AG04450 (cell line): ENCODE results near the gene GAPDHS. TPM values are rescaled to one million over a fixed set of nuclear protein-coding genes. Genes with fewer than 3 reads are reported as not detected.

Source experiments
- CTCF ChIA-PET: fragments of 300-600, 350-600 bp; formaldehyde crosslinking; extraction: SDS; loops from one replicate; lab custom pipeline; 2022; ENCODE audit warnings: antibody characterized with exemption, inconsistent platforms; lab: Charles Lee
- POLR2A ChIA-PET: fragments of 350-600 bp; formaldehyde crosslinking; extraction: SDS; loops from one replicate; lab custom pipeline; 2021; ENCODE audit warnings: antibody characterized with exemption, inconsistent platforms; lab: Yijun Ruan, JAX
- DNase-seq: peaks from one replicate; pipeline ENCODE4 v3.0.0-alpha.2; 2011; ENCODE audit warnings: low read depth, low spot score
- H3K27ac ChIP-seq: one replicate; pipeline ENCODE4 v1.5.1; 2012; ENCODE audit warnings: low read depth, low read length, control low read depth
- H3K27me3 ChIP-seq: one replicate; pipeline ENCODE4 v1.6.0; 2012; ENCODE audit warnings: low read length; ENCODE audit not compliant: control insufficient read depth, insufficient read depth
- H3K4me3 ChIP-seq: 2 replicates; pipeline ENCODE4 v1.5.1; 2011; ENCODE audit warnings: mild to moderate bottlenecking, low read depth, low read length, control low read depth
- H3K9me3 ChIP-seq: 2 replicates; pipeline ENCODE4 v1.5.1; 2012; ENCODE audit warnings: low read length; ENCODE audit not compliant: control insufficient read depth, insufficient read depth
- polyA plus RNA-seq: library from polyadenylated mRNA; depleted of rRNA; stranded (reverse); fragments of >200 nt; gene quantifications from 2 replicates; pipeline ENCODE4 v1.2.3, GENCODE V29; 2011
- TF ChIP-seq, protein P1 (sequence below): IDR thresholded peaks from 2 replicates; pipeline ENCODE4 v1.5.1; 2011; ENCODE audit warnings: low read depth, low read length, control low read depth, inconsistent platforms

The GAPDHS gene
- polyA plus RNA-seq, 1 experiment, result not detected

GRCh38 chr19:35512831-35513627, 20.2 kb upstream of the GAPDHS start:
- Histone ChIP-seq H3K27ac (no peak overlapping the region), H3K4me3 (no peak overlapping the region), H3K9me3 (peaks cover 3% of the 10 kb centered on the region; the same call in 1 of the 2 replicates), H3K27me3 (peaks cover 27% of the 10 kb centered on the region)
- no peak for DNase-seq
- TF ChIP-seq, protein P1, sequence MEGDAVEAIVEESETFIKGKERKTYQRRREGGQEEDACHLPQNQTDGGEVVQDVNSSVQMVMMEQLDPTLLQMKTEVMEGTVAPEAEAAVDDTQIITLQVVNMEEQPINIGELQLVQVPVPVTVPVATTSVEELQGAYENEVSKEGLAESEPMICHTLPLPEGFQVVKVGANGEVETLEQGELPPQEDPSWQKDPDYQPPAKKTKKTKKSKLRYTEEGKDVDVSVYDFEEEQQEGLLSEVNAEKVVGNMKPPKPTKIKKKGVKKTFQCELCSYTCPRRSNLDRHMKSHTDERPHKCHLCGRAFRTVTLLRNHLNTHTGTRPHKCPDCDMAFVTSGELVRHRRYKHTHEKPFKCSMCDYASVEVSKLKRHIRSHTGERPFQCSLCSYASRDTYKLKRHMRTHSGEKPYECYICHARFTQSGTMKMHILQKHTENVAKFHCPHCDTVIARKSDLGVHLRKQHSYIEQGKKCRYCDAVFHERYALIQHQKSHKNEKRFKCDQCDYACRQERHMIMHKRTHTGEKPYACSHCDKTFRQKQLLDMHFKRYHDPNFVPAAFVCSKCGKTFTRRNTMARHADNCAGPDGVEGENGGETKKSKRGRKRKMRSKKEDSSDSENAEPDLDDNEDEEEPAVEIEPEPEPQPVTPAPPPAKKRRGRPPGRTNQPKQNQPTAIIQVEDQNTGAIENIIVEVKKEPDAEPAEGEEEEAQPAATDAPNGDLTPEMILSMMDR, result no peak
- ChIA-PET CTCF (interaction anchor here (1.3 kb wide), 1 partner anchor 18 kb away, joined by 4 read pairs; no protein-coding TSS in a partner anchor), POLR2A (interaction anchor here (0.7 kb wide), 1 partner anchor 418 kb away, joined by 3 read pairs; no protein-coding TSS in a partner anchor)

DNA sequence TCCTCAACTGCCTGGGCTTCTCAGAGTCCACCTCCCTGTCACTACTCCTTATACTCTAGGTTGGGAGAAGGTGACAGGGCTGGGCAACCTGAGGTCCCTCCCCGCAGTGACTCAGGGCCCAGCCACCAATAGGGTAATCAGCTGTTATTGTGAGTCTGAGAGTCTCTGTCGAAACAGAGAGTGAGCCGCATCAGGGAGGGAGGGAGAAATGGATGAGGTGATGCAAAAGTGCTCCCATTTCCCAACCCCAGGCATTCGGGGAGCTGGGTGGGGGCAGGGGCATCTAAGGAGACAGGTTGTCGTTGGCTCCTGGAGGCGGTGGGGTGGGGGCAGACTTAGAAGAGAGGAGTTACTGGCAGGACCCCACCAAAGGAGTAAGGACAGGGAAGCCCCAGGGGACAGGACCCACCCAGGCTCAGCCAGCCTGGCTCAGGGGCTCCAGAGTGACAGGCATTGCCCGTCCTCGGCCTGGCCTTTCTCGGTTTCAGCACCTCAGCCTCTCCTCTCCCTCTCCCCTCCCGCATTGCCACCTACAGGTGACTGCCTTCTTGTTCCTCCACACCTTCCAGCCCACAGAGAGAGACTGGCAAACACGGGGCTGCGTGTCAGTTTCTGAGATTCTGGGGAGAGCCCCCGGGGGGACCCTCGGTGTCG, 19.5 kb upstream of the GAPDHS start, which contains the start of gene DMKN:
DMKN (minus strand) TSS at position 22 of the 654 bp plus-strand sequence. CDS start 174 bp downstream, outside the sequence.
- POLR2A ChIA-PET, result interaction anchor here (0.7 kb wide), 1 partner anchor 417 kb away, joined by 3 read pairs; no protein-coding TSS in a partner anchor
- Histone ChIP-seq H3K27ac (no peak within 1 kb of the TSS), H3K4me3 (no peak within 1 kb of the TSS)

GRCh38 chr19:35514282-35514809, 18.9 kb upstream of the GAPDHS start:
- H3K9me3 ChIP-seq, result peaks cover 3% of the 10 kb centered on the region; the same call in 1 of the 2 replicates
- no peak overlapping the region for H3K27ac ChIP-seq
- H3K4me3 ChIP-seq, result no peak overlapping the region
- ChIA-PET POLR2A (no interaction called here), CTCF (interaction anchor here (1.2 kb wide), 1 partner anchor 162 kb away, joined by 3 read pairs; no protein-coding TSS in a partner anchor)
- H3K27me3 ChIP-seq, result peaks cover 15% of the 10 kb centered on the region
- DNase-seq, result no peak
- TF ChIP-seq, protein P1, result no peak

More for the DNA sequence above, 19.5 kb upstream of the GAPDHS start, which contains the start of gene DMKN:
- DNase-seq, result no peak
- TF ChIP-seq, protein P1, result no peak
- CTCF ChIA-PET, result interaction anchor here (1.2 kb wide), 1 partner anchor 161 kb away, joined by 3 read pairs; no protein-coding TSS in a partner anchor
- H3K9me3 ChIP-seq, result peaks cover 3% of the 10 kb centered on the region; the same call in 1 of the 2 replicates
- H3K27me3 ChIP-seq, result peaks cover 21% of the 10 kb centered on the region

GRCh38 chr19:35516310-35516709, 16.9 kb upstream of the GAPDHS start:
- H3K4me3 ChIP-seq, result no peak overlapping the region
- DNase-seq, result no peak
- H3K9me3 ChIP-seq, result no peaks in the 10 kb centered on the region; the same call in 1 of the 2 replicates
- H3K27ac ChIP-seq, result no peak overlapping the region
- POLR2A ChIA-PET, result no interaction called here
- H3K27me3 ChIP-seq, result peaks cover 2% of the 10 kb centered on the region
- CTCF ChIA-PET, result interaction anchor here (0.9 to 1.3 kb wide), 2 partner anchors 19 to 32 kb away, joined by 3 to 4 read pairs; no protein-coding TSS in a partner anchor
- TF ChIP-seq, protein P1, result no peak
